Skeletal muscle tissue (tissue), 1 donor: Measurements from ENCODE around the gene KRT74. TPM values are rescaled to one million over a fixed set of nuclear protein-coding genes. Genes with fewer than 3 reads are reported as not detected.

Experiments used
- total RNA-seq: library from RNA; depleted of rRNA; stranded (reverse); fragments of >200 nt; gene quantifications from one replicate; pipeline ENCODE4 v1.2.3, GENCODE V29; 2014

The KRT74 gene
- total RNA-seq, 1 donor from 2014 or later = not detected

Other genes starting within 250 kb of the KRT74 start
- 0.52 TPM for gene KRT85, start 206.4 kb downstream of the KRT74 start, total RNA-seq
- gene KRT84, start 188.2 kb downstream of the KRT74 start, total RNA-seq = not detected
- gene KRT82, start 167.5 kb downstream of the KRT74 start, total RNA-seq = not detected
- gene KRT75, start 139.5 kb downstream of the KRT74 start, total RNA-seq = not detected
- gene KRT6B, start 121.7 kb downstream of the KRT74 start, total RNA-seq = not detected
- gene KRT6C, start 100.0 kb downstream of the KRT74 start, total RNA-seq = not detected
- gene KRT6A, start 80.6 kb downstream of the KRT74 start, total RNA-seq = 1.6 TPM
- gene KRT5, start 53.4 kb downstream of the KRT74 start, total RNA-seq = 1.6 TPM
- gene KRT71, start 20.7 kb downstream of the KRT74 start, total RNA-seq = not detected
- not detected for gene KRT72, start 27.6 kb upstream of the KRT74 start, total RNA-seq
- gene KRT73, start 44.7 kb upstream of the KRT74 start, total RNA-seq = under 0.01 TPM
- not detected for gene KRT2, start 78.4 kb upstream of the KRT74 start, total RNA-seq
- gene KRT1, start 106.6 kb upstream of the KRT74 start, total RNA-seq = 2.1 TPM
- gene KRT77, start 129.7 kb upstream of the KRT74 start, total RNA-seq = not detected
- not detected for gene KRT76, start 203.5 kb upstream of the KRT74 start, total RNA-seq
- gene KRT3, start 222.3 kb upstream of the KRT74 start, total RNA-seq = not detected
- gene KRT4, start 240.3 kb upstream of the KRT74 start, total RNA-seq = not detected